Osteoblast (primary cell): Measurements from ENCODE around the gene SRPK2. TPM values are rescaled to one million over a fixed set of nuclear protein-coding genes. Genes with fewer than 3 reads are reported as not detected.

ENCODE experiments used
- DNase-seq: peaks from one replicate; pipeline ENCODE4 v3.0.0; 2011; ENCODE audit warnings: low spot score, mixed read lengths; ENCODE audit not compliant: insufficient read length; ENCODE audit errors: missing footprints
- H2AFZ ChIP-seq: 2 replicates; pipeline ENCODE4 v1.6.0; 2011; ENCODE audit warnings: mild to moderate bottlenecking, low read length
- H3K27ac ChIP-seq: 2 replicates; pipeline ENCODE4 v1.5.1; 2011; ENCODE audit warnings: mild to moderate bottlenecking, low read depth, low read length, moderate library complexity
- H3K27me3 ChIP-seq: 2 replicates; pipeline ENCODE4 v1.6.0; 2012; ENCODE audit warnings: mild to moderate bottlenecking, control low read depth, inconsistent platforms, low read length, moderate library complexity; ENCODE audit not compliant: insufficient read depth
- H3K36me3 ChIP-seq: 2 replicates; pipeline ENCODE4 v1.5.1; 2011; ENCODE audit warnings: mild to moderate bottlenecking, low read length, control low read depth, moderate library complexity; ENCODE audit not compliant: insufficient read depth
- H3K4me1 ChIP-seq: 2 replicates; pipeline ENCODE4 v1.5.1; 2011; ENCODE audit warnings: mild to moderate bottlenecking, low read length, control low read depth, moderate library complexity; ENCODE audit not compliant: insufficient read depth
- H3K4me2 ChIP-seq: 2 replicates; pipeline ENCODE4 v1.6.0; 2011; ENCODE audit warnings: mild to moderate bottlenecking, low read length; ENCODE audit not compliant: insufficient read depth
- H3K4me3 ChIP-seq: fragments of 200-600 bp; sonication (generic); 3 replicates; pipeline ENCODE4 v1.5.1; 2012; ENCODE audit warnings: mild to moderate bottlenecking, low read length, inconsistent platforms; ENCODE audit not compliant: insufficient read depth
- H3K79me2 ChIP-seq: 2 replicates; pipeline ENCODE4 v1.6.0; 2012; ENCODE audit warnings: mild to moderate bottlenecking, low read length, control low read depth, inconsistent platforms; ENCODE audit not compliant: insufficient read depth
- H3K9me3 ChIP-seq: 2 replicates; pipeline ENCODE4 v1.5.1; 2011; ENCODE audit warnings: low read depth, low read length, control low read depth
- H4K20me1 ChIP-seq: 2 replicates; pipeline ENCODE4 v1.6.0; 2012; ENCODE audit warnings: mild to moderate bottlenecking, low read length, control low read depth; ENCODE audit not compliant: insufficient read depth
- CTCF ChIP-seq: IDR thresholded peaks from 2 replicates; pipeline ENCODE4 v1.5.1; 2011; ENCODE audit warnings: mild to moderate bottlenecking, low read depth, low read length, moderate library complexity; ENCODE audit errors: extremely low read depth
- small RNA-seq: library from RNA; depleted of rRNA; stranded (forward); fragments of <200 nt; gene quantifications from one replicate; pipeline ENCODE3, GENCODE V24; 2012
- total RNA-seq: library from RNA; depleted of rRNA; stranded (reverse); fragments of >200 nt; gene quantifications from 2 replicates; pipeline ENCODE4 v1.2.3, GENCODE V29; 2012

Gene SRPK2
- total RNA-seq, 1 donor: 82.2 TPM

GRCh38 chr7:105068886-105069285 is 319.8 kb downstream of the SRPK2 start:
- Histone ChIP-seq H3K4me2 (no peak overlapping the region), H3K79me2 (peaks cover 83% of the 10 kb centered on the region), H2AFZ (no peak overlapping the region), H4K20me1 (peaks cover 13% of the 10 kb centered on the region), H3K4me3 (no peak overlapping the region), H3K36me3 (peaks cover 70% of the 10 kb centered on the region), H3K9me3 (no peaks in the 10 kb centered on the region), H3K4me1 (peaks cover 3% of the 10 kb centered on the region), H3K27me3 (no peaks in the 10 kb centered on the region), H3K27ac (no peak overlapping the region)
- no peak for TF ChIP-seq CTCF
- no peak for DNase-seq

- Histone ChIP-seq H3K27me3 (no peaks in the 10 kb centered on the region), H3K79me2 (peaks cover 89% of the 10 kb centered on the region), H3K27ac (no peak overlapping the region), H3K4me2 (no peak overlapping the region), H4K20me1 (peaks cover 20% of the 10 kb centered on the region), H3K4me3 (no peak overlapping the region), H3K4me1 (peaks cover 3% of the 10 kb centered on the region), H3K9me3 (no peaks in the 10 kb centered on the region), H2AFZ (no peak overlapping the region), H3K36me3 (peaks cover 69% of the 10 kb centered on the region)
- TF ChIP-seq CTCF: no peak
- no peak for DNase-seq
Observed at GRCh38 chr7:105067691-105068090, 321.0 kb downstream of the SRPK2 start.

Small RNA genes lying within 50 kb of the gene (small RNA-seq; reads per million reads assigned to genes)
- gene AC005070.2: not detected
- gene RNU6-1322P: not detected

Other genes starting within 250 kb of the SRPK2 start
- 20.0 and 22.4 TPM in 2 replicates for gene PUS7, start 133.3 kb upstream of the SRPK2 start, total RNA-seq
- gene RINT1, start 143.3 kb upstream of the SRPK2 start, total RNA-seq: 16.6 and 18.0 TPM in 2 replicates
- gene EFCAB10, start 192.6 kb upstream of the SRPK2 start, total RNA-seq: under 0.01 TPM in 1 of 2 replicates, not detected in the other